ENCODE data around the gene PTPN1. TPM values are rescaled to one million over a fixed set of nuclear protein-coding genes. Genes with fewer than 3 reads are reported as not detected.

The PTPN1 gene
- total RNA-seq, 4 donors from 2014 or later = 20.5 to 28.8 (median 24.9) TPM

DNA sequence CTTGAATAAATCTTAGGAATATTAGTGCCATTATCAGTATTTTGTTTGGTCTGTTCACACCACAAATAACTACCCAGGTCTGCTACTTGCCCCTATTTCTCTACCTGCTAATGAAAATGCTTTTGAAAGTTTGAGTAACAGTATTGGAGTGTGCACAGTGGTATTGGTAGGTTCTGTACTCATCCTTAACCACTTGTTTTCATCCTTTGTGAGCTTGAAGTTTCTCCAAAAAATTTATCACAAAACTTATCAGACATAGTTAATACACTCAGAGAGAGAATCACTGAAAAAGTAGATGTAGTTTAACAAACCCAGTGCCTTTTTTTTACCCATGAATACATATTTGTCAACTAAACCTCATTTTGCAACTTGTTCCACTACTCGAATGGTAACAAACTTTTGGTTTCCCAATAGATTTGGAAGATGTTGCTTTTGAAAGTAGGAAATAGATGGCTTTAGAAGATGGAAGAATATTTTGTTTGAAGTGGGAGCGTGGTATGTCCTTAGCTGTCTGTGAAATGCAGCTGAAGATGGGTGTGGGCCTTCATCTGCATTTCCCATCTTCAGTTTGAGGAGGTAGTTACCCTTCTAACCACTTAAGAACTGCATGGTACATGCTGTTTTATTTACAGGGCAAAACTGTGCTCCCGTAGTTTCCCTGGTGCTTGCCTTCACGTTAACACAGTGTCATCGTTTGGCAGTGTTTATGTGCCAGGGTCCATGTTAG lies 9.0 kb downstream of the PTPN1 start:
- H3K4me3 ChIP-seq (replicated peaks in 1 of 3) = no peak overlapping the region
- peaks cover 16 to 40% of the 10 kb centered on the region in 2 donors for H3K4me1 ChIP-seq
- TF ChIP-seq, protein P1, sequence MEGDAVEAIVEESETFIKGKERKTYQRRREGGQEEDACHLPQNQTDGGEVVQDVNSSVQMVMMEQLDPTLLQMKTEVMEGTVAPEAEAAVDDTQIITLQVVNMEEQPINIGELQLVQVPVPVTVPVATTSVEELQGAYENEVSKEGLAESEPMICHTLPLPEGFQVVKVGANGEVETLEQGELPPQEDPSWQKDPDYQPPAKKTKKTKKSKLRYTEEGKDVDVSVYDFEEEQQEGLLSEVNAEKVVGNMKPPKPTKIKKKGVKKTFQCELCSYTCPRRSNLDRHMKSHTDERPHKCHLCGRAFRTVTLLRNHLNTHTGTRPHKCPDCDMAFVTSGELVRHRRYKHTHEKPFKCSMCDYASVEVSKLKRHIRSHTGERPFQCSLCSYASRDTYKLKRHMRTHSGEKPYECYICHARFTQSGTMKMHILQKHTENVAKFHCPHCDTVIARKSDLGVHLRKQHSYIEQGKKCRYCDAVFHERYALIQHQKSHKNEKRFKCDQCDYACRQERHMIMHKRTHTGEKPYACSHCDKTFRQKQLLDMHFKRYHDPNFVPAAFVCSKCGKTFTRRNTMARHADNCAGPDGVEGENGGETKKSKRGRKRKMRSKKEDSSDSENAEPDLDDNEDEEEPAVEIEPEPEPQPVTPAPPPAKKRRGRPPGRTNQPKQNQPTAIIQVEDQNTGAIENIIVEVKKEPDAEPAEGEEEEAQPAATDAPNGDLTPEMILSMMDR (IDR thresholded peaks at IDR 0.05) = no peak
- TF ChIP-seq POLR2A (IDR thresholded peaks at IDR 0.05) = no peak
- H3K27me3 ChIP-seq = no peaks in the 10 kb centered on the region
- 80 to 84% methylated on average over 5 of the region's 5 CpGs for WGBS, 2 donors
- intact Hi-C loops (cut with DNase I) = no loop called here
- DNase-seq = no peak
- H3K27ac ChIP-seq = no peak overlapping the region
- H3K9me3 ChIP-seq = no peaks in the 10 kb centered on the region
- no peaks in the 10 kb centered on the region for H3K36me3 ChIP-seq

DNA sequence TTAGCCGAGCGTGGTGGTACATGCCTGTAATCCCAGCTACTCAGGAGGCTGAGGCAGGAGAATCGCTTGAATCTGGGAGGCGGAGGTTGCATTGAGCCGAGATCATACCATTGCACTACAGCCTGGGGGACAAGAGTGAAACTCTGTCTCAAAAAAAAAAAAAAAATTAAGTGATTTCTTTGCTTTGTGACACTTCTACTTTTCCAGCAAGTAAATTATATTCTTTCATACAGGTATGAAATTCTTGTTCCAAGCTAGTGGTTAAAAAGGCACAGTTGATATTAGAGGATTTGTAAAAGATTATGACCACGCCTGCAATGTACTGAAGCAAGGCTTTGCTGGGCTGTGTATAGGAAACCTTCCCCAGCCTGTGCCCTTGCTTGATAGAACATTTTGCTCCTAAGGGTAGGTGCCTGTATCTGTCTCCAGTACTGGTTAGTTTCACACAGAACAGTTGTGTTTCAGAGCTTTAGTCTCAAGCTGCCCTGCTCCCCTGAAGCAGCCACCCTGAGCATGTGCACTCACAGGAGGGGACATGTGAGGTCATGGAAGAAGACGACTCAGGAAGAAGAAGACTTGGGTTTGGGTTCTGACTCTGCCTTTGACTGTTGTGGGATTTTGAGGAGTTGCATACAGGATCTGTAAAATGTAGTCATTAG lies 10.2 kb downstream of the PTPN1 start:
- intact Hi-C loops (cut with DNase I) = no loop called here
- H3K9me3 ChIP-seq = no peaks in the 10 kb centered on the region
- H3K4me3 ChIP-seq (replicated peaks in 1 of 3) = no peak overlapping the region
- 88 to 94% methylated on average over 7 of the region's 7 CpGs for WGBS, 2 donors
- DNase-seq = no peak
- TF ChIP-seq POLR2A (IDR thresholded peaks at IDR 0.05) = no peak
- H3K36me3 ChIP-seq = no peaks in the 10 kb centered on the region
- no peak overlapping the region for H3K27ac ChIP-seq
- peaks cover 12 to 34% of the 10 kb centered on the region in 2 donors for H3K4me1 ChIP-seq
- H3K27me3 ChIP-seq = no peaks in the 10 kb centered on the region

DNA sequence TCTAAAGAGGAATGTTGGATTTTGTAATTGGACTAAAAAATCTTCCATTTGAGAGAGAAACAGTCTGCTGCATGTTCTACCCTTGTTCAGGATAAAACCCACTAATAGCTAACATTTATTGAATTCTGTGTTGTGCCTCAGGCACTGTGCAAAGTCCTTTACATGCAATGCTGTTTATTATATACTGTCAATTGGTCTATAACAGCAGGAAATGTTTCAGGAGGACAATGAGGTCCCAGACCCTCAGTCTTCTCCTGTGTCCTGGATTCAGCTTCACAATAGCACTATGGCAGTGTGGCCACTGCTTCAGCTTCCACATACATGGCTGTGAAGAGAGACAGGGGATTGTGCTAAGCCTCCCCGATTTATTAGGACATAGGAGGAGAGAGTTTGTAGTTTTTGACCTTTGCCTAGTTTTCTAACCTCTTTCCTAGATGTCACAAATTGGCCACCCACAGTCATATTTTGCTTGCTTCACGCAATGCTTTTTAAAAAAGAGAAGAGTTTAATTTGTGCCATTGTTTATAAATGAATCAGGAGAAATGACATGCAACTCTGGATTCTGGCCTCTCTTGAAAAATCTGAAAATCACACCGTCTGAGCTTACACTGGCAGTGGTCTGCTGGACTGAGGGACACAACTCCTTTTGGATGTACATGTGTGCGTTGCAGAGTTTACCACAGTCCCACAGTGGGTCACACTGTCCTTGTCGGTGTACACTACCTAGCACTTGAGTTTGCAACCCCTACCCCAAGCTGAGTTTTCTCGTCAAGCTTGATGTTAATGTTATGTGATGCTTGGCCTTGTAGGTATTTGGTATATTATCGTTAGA lies 11.3 kb downstream of the PTPN1 start:
- Histone ChIP-seq H3K4me3 (replicated peaks in 1 of 3) (no peak overlapping the region), H3K4me1 (peaks cover 14 to 38% of the 10 kb centered on the region in 2 donors), H3K27ac (no peak overlapping the region), H3K27me3 (no peaks in the 10 kb centered on the region), H3K36me3 (no peaks in the 10 kb centered on the region), H3K9me3 (no peaks in the 10 kb centered on the region)
- no peak for TF ChIP-seq POLR2A (IDR thresholded peaks at IDR 0.05)
- TF ChIP-seq, protein P1 (IDR thresholded peaks at IDR 0.05) = no peak
- intact Hi-C loops (cut with DNase I) = no loop called here
- 93 to 96% methylated on average over 7 of the region's 7 CpGs for WGBS, 2 donors
- no peak for DNase-seq

DNA sequence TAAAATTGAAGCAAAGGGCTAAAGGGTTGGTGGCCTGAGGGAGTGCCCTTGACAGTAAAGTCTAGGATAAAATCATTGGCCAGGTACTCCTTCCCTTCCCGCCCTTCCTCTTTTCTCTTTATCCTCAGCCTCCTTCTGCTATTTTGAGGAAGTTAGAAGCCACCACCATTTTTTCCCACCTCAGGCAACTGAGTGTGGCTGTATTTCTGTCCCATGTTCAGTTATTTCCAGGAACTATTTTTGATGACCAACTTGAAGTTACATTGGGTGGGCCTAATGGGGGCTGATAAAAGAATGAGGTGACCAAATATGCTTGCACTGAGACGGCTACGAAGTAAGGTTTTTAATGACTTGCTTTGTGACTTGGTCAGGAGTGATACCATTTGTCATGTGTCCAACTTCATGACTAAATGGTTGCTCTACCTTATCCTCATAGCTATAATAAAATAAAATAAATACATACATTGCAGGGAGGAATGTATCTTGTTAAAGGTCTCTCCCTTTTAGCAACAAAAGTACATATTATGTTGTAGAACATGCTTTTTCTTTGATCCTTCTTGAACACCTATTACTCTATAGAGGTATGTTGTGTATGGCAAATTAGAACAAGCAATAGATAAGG lies 12.0 kb downstream of the PTPN1 start:
- 95 to 99% methylated on average over 3 of the region's 3 CpGs for WGBS, 2 donors
- no peak overlapping the region for H3K27ac ChIP-seq
- DNase-seq = no peak
- H3K4me3 ChIP-seq (replicated peaks in 1 of 3) = no peak overlapping the region
- H3K36me3 ChIP-seq = no peaks in the 10 kb centered on the region
- no peaks in the 10 kb centered on the region for H3K27me3 ChIP-seq
- peaks cover 14 to 45% of the 10 kb centered on the region in 2 donors for H3K4me1 ChIP-seq
- intact Hi-C loops (cut with DNase I) = no loop called here
- H3K9me3 ChIP-seq = no peaks in the 10 kb centered on the region
- no peak for TF ChIP-seq POLR2A (IDR thresholded peaks at IDR 0.05)
- TF ChIP-seq, protein P1 (IDR thresholded peaks at IDR 0.05) = no peak

DNA sequence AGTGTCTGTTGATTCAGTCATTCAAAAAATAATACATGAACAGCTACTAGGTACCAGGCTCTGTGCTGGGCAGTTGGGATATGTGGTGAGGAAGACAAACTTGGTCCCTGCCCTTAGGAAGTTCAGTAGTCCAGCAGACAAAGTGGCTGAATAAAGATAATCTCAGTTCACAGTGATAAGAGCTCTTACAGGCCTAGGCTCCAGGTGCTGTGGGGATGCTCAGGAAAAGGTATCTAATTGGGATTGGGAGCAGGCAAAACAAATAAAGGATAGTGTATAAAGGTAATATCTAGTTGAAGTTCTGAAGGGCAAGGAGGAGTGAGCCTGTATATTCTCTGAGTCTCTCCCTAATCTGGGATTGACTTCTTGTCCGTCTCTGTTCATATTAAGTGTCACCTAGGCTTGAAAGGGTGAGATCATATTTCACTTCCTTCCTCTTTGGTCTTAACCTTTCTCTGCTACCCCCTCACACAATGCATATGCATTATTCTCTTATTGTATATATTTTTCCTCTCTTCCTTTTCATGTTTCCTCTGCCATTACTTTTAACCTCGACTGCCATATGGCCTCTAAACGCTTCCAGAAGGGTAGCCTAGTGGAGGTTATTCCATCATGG lies 13.5 kb downstream of the PTPN1 start:
- no peaks in the 10 kb centered on the region for H3K9me3 ChIP-seq
- 72 to 82% methylated on average over 3 of the region's 3 CpGs for WGBS, 2 donors
- peaks cover 14 to 46% of the 10 kb centered on the region in 2 donors for H3K4me1 ChIP-seq
- intact Hi-C loops (cut with DNase I) = no loop called here
- H3K4me3 ChIP-seq (replicated peaks in 1 of 3) = no peak overlapping the region
- H3K27ac ChIP-seq = no peak overlapping the region
- no peaks in the 10 kb centered on the region for H3K27me3 ChIP-seq
- H3K36me3 ChIP-seq = no peaks in the 10 kb centered on the region
- DNase-seq = no peak
- TF ChIP-seq, protein P1 (IDR thresholded peaks at IDR 0.05) = no peak
- TF ChIP-seq POLR2A (IDR thresholded peaks at IDR 0.05) = no peak

Measured in thyroid gland (tissue), 4 donors.